OCI-LY1 (cell line): ENCODE measurements around the gene FBXW9.

Experiments
- EZH2 ChIP-seq: fragments of 200-600 bp; sonication (generic), shearing (Covaris generic); IDR thresholded peaks from 2 replicates; pipeline ENCODE4 v1.8.0; 2017; ENCODE audit warnings: borderline replicate concordance, mixed run types, mild to moderate bottlenecking, antibody characterized with exemption, low read length, moderate library complexity, mixed read lengths
- TF ChIP-seq, protein P1 (sequence below): fragments of 200-600 bp; sonication (generic), shearing (Covaris generic); IDR thresholded peaks from 2 replicates; pipeline ENCODE4 v1.5.1; 2017; ENCODE audit warnings: mild to moderate bottlenecking, antibody characterized with exemption, low read length, moderate library complexity, mixed read lengths

DNA sequence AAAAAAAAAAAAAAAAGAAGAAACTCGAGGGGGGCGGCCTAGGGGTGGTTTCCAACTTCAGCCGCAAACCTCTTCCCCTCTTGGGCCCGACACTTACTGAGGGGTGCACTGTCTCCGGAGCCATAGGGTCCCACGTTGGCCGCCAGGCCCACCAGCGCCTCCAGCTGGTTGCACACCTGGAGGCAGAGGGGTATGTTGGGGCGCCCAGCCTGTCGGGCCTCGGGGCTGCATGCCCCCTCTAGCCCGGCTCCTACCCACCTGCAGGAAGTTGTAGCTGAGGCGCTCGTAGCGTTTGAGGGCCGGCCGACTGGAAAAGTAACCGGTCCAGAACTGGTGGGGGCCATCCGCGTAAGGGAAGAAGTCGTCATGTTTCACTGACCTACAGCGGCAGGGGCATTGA is 38.5 kb downstream of the FBXW9 start:
- TF ChIP-seq, protein P1, sequence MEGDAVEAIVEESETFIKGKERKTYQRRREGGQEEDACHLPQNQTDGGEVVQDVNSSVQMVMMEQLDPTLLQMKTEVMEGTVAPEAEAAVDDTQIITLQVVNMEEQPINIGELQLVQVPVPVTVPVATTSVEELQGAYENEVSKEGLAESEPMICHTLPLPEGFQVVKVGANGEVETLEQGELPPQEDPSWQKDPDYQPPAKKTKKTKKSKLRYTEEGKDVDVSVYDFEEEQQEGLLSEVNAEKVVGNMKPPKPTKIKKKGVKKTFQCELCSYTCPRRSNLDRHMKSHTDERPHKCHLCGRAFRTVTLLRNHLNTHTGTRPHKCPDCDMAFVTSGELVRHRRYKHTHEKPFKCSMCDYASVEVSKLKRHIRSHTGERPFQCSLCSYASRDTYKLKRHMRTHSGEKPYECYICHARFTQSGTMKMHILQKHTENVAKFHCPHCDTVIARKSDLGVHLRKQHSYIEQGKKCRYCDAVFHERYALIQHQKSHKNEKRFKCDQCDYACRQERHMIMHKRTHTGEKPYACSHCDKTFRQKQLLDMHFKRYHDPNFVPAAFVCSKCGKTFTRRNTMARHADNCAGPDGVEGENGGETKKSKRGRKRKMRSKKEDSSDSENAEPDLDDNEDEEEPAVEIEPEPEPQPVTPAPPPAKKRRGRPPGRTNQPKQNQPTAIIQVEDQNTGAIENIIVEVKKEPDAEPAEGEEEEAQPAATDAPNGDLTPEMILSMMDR: no peak
- TF ChIP-seq EZH2: no peak
